ENCODE data around the gene MICAL3.
A peak's percentile ranks its signal among the peaks of the same experiment; 100 is the strongest.
"Not testable (repeated sequence)": the region's sequence is repeated elsewhere in the genome, so short reads cannot be mapped to it uniquely, and the experiment has no call there.

Gene MICAL3, protein sequence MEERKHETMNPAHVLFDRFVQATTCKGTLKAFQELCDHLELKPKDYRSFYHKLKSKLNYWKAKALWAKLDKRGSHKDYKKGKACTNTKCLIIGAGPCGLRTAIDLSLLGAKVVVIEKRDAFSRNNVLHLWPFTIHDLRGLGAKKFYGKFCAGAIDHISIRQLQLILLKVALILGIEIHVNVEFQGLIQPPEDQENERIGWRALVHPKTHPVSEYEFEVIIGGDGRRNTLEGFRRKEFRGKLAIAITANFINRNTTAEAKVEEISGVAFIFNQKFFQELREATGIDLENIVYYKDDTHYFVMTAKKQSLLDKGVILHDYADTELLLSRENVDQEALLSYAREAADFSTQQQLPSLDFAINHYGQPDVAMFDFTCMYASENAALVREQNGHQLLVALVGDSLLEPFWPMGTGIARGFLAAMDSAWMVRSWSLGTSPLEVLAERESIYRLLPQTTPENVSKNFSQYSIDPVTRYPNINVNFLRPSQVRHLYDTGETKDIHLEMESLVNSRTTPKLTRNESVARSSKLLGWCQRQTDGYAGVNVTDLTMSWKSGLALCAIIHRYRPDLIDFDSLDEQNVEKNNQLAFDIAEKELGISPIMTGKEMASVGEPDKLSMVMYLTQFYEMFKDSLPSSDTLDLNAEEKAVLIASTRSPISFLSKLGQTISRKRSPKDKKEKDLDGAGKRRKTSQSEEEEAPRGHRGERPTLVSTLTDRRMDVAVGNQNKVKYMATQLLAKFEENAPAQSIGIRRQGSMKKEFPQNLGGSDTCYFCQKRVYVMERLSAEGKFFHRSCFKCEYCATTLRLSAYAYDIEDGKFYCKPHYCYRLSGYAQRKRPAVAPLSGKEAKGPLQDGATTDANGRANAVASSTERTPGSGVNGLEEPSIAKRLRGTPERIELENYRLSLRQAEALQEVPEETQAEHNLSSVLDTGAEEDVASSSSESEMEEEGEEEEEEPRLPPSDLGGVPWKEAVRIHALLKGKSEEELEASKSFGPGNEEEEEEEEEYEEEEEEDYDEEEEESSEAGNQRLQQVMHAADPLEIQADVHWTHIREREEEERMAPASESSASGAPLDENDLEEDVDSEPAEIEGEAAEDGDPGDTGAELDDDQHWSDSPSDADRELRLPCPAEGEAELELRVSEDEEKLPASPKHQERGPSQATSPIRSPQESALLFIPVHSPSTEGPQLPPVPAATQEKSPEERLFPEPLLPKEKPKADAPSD (N-terminal part only)

DNA sequence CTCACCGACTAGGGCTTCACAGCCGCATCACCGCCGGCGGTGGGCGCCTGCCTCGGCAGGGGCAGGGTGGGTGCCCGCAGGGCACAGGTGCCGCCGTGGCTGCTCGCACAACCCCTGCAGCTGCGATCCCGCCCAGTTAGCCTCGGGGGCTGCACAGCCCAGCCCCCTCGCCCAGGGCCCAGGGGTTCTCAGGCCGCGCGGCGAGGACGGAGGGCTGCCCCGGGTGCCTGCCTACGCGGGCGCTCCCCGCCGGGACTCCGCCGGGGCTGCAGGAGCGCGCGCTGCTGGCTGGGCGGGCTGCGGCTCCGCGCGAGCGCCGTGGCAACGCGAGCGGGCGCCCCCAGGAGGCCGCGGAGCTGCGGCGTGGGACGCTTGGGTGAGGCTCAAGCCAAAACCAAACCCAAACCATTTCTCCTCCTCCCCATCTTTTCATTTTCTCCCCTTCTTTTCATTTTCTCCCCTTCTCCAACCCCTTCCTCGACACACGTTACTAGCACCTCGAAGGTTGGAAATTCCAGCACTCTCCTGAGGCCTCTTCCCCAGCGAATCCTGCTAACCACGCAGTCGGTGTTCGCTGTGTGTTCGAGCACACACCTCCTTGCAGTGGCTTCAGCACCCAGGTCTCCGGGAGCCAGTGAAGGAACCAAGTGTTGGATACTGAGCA is at the start of gene MICAL3:
MICAL3 (minus strand) TSS at position 286 of the 664 bp plus-strand sequence. CDS start 117,749 bp downstream, outside the sequence.
- peak; percentile 40 for DNase-seq

DNA sequence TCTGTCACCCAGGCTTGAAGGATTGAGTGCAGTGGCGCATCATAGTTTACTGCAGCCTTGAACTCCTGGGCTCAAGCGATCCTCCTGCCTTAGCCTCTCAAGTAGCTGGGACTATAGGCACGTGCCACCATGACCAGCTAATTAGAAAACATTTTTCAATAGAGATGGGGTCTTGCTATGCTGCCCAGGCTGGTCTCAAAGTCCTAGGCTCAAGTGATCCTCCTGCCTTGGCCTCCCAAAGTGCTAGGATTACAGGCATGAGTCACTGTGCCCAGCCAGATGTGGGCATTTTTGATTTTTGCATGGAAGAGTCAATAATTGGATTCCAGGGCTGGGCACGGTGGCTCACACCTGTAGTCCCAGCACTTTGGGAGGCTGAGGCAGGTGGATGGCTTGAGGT is 49.6 kb upstream of the MICAL3 start:
- not testable (repeated sequence) for DNase-seq

DNA sequence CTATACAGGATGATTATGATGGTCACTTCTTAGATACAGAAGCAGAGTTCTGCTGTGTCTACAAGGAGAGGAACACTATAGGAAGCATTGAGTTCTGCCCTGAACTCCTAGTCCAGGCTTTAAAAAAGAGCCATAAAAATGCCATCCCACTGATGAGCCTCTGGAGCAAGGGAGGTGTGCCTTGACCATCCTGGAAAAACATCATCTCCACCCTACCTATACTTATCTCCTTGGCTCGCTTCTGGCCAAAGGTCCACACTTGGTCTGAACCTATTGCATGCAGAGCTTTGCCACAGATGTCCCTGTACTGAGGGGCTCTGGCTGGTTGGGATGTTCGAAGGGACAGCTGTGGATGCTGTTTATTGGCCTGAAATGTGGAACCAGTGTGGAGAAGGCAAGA is 49.1 kb upstream of the MICAL3 start:
- no peak for DNase-seq

DNA sequence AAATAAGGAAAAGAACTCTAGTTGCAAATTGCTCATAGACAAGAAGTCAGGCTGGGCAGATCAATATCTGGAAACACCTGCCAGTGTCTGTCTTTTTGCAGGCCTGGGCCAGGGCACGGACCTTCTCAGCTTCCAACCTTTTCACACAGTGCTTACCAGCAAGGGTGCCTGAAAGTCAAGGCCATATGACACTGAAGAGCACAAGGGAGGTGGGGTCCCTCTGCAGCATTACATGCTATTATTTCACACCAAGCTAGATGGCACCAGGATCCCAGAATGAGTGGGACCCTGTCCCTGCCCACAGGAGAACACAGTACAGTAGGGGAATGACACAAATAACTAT is 47.6 kb upstream of the MICAL3 start:
- no peak for DNase-seq

DNA sequence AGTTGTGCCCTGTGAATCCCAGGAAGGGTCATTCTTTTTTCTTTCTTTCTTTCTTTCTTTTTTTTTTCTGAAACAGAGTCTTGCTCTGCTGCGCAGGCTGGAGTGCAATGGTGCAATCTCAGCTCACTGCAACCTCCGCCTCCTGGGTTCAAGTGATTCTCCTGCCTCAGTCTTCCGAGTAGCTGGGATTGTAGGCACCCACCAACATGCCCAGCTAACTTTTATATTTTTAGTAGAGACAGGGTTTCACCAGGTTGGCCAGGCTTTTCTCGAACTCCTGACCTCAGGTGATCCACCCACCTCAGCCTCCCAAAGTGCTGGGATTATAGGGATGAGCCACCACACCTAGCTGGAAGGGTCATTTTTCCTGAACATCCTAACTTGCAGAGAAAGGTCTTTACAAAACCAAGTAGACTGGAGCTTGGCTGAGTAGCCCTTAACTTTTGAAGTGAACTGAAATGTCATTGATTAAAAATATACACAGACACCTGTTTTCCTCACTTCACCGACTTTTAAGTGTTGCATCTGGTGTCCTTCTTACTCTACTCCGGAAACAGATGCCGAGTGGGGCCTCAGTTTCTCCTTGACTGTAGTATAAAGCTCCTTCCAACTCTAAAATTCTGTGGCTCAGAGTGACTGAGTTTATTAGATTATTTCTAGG is 47.1 kb upstream of the MICAL3 start:
- not testable (repeated sequence) for DNase-seq

DNA sequence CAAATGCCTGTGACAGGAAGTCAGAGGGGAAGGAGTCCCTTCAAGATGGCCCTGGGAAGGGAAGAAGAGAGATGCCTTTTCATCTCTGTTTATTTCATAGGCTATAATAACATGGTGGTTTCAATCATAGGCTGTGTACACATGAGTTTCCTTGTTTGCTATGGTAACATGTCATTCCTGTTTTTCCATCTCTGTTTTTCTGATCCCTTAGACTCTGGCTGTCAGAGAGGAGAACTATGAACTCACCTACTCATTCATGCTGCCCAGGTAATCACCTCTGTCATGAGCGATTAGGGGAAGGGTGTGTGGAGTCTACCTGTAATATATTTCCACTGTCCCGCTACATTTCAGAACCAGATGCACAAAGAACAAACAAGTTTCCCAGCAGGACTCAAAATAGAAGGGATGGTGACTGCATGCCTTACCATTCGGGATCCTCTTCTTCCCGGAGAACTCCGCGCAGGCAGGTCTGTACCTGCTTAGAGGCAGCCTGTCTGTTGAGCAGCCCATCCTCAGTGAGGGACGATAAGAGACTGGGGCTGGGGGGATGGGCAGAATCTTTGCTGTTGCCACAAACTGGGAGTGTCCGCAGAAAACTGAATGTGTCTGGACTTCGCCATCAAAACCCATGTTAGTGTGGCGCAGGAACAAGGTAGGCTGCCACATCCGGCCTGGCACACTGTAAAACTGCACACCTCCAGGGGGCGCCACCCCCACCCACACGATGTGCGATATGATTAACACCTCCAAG is 46.4 kb upstream of the MICAL3 start:
- DNase-seq = no peak

DNA sequence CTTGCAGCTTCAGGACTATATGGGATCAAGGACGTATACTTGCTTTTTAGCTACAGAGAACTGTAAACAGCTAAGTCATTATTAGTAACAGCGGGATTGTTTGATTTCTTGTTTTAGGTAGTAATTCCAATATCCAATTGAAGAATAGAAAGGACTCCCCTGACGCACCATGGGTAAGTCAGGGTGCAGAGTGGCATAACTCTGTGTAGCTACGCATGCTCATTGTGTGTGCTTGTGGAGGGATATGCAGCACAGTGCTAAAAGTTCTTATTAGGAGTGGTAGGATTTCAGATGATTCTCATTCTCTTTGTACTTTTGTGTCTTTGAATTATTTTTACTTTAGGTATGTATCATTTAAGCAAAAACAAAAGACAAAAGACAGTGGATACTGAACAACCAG is 45.7 kb upstream of the MICAL3 start:
- DNase-seq = no peak

DNA sequence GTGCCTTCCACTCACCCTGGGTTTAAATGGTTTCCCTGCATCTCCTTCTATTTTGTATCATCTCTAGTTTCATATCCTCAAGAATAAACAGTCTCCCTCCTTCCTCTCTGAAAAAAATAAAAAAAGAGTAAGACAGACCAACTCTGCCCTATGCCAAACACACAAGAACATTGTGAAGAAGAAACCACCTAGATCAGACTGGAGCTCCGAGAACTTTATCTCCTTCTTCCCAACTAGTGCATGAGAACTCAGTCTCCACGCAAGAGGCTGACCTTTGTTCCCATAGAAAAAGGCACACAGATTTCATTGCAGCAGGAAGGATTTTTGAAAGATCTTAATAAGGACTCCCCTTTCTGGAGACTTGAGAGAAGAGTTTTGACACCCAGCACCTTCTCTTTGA is 44.7 kb upstream of the MICAL3 start:
- DNase-seq = no peak

DNA sequence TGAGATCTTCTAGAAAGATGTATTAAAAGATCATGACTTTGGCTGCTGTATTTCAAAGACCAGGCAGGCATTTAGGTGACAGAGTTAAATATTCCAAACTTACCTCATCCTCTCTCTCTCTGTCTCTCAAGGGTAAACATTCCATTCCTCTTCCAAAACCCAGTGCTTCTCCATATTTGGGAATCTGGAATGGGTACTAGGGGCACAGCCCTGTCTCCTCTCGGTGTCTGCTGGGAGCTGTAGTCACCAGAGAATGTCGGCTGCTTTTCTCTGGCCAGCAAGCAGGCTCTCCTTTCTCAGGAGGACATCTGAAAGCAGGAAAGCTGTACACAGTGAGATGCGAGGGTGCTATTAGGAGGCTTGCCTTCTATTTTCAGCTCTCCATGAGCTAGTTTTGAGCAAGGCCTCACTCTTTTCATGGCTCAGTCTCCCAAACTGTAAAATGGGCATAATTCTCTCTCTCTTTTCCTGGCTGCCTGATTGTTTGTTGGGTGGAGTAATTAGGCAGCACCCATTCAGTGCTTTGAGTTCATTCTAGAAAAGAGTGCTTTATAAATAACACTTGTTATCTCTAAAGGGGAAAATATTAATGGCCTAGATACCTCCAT is 44.1 kb upstream of the MICAL3 start:
- DNase-seq = no peak

DNA sequence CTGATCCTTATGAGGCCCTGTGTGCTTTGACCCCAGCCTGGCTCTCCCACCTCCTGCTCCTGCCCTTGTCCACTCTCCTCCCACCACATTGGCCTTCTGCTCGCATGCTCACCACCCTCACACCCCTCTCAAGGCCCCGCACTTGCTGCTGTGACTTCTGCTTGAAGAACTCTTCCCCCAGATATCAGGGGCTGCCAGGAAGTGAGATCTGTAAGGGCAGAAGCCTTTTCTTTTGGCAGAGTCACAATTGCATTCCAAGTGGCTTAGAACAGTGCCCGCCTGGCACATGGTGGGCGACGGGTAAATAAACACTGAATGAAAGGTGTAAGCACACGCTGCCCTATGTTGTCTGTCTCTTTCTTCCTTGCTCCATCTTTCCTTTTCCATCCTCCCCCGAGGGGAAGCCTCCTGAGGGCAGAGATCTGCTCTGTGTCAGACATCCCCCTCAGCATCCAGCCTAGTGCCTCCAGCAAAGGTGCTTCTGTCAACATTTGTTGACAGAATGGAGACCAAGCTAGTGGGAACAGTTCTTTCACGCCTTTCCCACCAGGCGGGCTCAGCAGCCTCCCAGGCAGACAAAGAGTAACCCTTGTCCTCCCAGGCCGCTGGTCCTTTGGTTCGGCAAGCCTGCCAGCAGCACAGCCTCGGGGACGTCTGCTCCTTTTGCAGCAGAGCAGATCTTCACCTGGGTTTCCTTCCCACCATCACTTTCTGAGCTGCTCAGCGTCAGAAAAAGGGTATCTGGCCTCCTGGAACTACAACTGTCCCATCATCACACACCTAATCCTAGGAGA is 43.4 kb upstream of the MICAL3 start:
- DNase-seq = no peak

DNA sequence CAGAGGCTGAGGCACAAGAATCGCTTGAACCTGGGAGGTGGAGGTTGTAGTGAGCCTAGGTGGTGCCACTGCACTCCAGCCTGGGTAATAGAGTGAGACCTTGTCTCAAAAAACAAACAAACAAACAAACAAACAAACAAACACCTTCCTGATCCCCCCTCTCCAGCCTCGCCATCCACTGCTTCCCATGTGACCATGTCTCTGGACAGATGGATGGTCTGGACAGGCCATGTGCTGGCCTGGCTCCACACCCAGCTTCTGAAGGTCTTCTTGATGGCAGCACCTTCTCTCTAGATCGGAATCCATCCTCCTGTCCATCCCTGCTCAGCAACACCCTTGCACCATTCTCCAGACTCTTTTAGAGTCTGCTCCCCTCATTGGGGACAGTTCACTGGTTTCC is 42.8 kb upstream of the MICAL3 start:
- no peak for DNase-seq

DNA sequence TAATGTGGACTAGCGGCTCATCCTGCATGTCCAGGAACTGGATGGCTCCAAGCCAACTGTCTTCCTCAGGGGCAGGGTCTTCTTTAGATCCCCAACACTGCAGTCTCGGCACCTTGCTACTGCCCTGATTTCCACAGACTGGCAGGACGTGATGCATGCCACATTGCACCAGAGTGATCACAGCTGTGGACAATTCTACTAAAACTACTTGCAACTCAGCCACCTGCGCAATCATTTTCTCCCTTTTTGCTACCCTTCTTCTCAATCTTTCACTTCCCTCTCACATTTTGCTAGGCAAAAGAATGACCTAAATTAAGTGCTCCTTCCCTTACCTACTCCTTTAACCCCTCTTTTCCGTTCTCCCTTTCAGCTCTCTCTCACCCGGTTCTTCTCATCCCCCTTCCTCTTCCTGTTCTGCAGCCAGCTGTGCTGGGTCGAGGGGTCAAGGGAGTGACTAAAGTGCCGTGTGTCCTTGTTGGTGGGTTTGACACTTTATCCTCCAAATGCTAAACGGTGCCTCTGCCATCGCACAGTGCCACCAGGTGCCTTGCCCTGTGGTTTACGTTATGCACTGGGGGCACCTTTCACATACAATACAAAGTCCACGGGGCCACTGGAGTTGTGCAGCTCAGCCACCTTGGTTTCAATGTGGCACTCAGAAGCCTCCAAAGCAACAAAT is 42.0 kb upstream of the MICAL3 start:
- DNase-seq = peak; percentile 10

DNA sequence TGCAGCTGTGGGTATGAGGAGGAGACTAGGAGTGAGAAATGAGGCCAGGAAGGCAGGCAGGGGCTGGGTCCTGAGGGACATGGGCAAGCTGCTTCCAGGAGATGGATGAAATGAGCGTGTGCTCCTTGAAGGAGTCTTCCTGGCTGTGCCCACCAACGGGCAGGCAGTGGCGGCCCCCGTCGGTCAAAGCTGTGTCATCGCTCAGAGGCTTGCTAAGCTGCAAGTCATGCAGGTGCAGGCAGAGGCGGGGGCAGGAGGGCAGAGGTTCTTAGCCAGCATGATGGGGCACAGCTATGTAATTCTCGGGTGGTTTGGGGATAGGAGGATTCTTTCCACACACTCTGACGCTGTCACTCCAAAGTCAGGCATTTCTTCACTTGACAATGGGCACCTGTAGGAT is 40.9 kb upstream of the MICAL3 start:
- DNase-seq = no peak

DNA sequence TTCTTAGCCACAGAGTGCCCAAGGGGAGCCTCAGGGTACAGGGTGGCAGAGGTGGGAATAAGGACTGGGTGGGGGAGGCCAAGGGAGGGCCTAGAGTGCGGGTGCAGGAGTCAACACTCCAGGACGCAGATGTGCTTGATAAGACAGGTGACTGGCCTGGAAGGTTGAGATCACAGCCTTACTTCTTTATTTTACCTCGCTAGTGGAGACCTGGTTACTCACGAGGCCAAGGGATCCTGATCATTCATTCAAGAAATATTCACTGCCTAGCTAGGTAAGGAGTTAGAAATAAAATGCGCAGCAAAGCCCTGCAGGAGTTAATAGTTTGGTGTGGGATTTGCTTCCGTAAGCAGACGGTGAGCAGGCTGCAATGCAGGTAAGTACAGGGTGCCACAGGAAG is 40.3 kb upstream of the MICAL3 start:
- DNase-seq = no peak

DNA sequence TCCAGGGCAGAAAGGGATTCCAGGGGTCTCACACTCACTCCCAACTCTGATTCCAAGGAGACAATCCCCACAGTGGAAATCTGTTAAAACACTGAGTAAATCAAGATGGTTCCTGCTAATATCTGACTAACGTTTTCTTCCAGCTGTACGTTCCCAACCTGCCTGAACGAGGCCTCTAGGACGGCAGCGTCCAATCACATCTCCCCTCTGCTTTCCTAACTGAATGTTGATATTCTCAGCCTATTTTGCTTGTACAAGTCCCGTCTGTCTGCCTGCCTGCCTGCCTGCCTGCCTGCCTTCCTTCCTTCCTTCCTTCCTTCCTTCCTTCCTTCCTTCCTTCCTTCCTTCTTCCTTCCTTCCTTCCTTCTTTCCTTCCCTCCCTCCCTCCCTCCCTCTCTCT is 39.4 kb upstream of the MICAL3 start:
- DNase-seq = not testable (repeated sequence)

DNA sequence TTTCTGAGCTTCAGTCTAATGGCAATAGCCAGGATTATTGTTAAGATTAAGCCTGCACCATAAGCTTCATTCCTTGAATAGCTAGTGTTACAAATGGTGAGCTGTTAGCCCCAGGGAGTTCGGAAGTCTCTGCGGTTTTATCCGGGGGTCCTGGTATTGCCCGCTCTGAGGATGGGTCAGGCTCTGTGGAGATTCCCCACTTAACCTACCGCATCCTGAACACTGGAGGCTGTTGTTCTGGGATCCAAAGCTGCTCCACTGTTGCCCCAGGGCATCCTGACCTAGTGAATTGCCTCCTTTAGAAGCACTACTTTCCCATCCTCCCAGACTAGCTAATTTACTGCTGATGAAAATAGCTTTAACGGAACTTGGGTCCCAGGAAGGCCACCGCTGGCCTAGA is 38.9 kb upstream of the MICAL3 start:
- no peak for DNase-seq

DNA sequence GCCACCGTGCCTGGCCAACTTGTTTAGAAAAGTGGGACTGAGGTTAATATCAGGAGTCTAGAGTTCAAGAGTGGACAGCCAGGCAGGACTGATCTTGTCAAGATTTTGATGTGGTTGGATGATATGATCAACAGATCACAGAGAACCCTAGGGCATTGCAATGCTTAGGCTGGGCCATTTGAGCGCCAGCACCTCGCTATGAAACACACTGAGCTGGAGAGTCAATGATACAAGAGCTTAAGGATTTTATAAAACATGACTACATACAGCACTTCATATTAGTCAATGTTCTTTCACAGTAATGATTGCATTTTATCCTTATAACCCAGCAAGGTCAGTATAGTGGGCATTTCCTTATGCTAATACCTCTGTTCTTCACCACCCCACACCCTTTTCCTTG is 38.1 kb upstream of the MICAL3 start:
- DNase-seq = no peak

DNA sequence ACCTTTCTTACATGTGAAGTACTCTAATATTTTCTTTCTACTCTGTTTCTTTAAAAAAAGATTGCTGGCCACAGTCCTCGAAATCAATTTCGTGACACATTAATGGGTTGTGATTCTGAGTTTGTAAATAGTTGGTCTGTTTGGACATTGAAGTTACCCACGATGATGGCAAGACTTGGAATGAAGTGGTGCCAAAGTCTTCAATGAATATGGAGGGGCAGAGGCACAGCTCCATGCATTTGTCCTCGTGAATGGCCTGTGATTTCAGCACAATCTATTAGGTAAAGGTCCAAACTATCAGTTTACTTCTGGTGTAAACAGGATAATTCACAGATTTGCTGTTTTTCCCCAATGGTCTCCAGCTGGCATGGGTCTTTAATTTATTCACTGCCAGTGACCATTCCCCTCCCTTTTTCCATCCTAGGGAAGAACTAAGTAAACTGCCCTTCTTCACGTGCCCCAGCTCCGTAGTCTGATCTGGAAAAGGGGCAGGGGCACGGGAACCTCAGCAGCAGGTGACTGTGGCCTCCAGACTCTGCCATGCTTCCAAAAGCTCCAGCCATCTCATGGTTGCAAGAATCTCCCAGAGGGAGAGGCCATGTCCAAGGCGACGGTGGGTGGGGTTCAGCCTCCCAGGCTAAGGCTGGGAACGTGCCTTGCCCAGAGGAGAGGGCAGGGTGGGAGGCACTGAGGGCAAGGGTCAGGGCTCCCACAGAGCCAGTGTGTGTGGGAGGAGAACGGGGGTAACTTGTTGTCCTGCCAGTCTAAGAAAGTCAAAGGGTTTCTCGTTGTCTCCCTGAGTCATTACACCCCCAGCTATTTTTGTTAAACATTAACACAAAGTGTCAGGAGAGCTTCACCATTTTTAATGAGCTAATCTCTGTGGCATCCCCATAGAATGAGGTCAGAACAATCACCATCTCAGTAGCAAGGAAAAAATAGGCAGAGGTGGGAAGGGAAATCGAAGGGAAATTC is 36.6 kb upstream of the MICAL3 start:
- DNase-seq = no peak

All from RPMI8226 (cell line).